SH-SY5Y (cell line): Measurements from ENCODE around the gene CXCL5.

Source experiments
- GATA2 ChIP-seq: IDR thresholded peaks from 2 replicates; pipeline ENCODE4 v1.6.1; 2011; ENCODE audit warnings: mild to moderate bottlenecking, low read depth, low read length
- GATA3 ChIP-seq: IDR thresholded peaks from 2 replicates; pipeline ENCODE4 v1.6.1; 2011; ENCODE audit warnings: low read depth, mild to moderate bottlenecking, low read length, moderate library complexity

- no peak for TF ChIP-seq GATA2
- TF ChIP-seq GATA3 = no peak
Measured at GRCh38 chr4:73948291-73948690, 50.2 kb downstream of the CXCL5 start.
